PC-9 (cell line): Measurements from ENCODE around the gene KRT82. TPM values are rescaled to one million over a fixed set of nuclear protein-coding genes. Genes with fewer than 3 reads are reported as not detected.

Experiments
- BruUV-seq: library from RNA; stranded (reverse); fragments of 400-500 nt; replicated peaks from 2 replicates; lab custom pipeline; 2021; lab: Mats Ljungman, UMichigan
- CTCF ChIA-PET: fragments of 300-600 bp; sonication (Branson Sonifier 250); formaldehyde crosslinking; loops from one replicate; lab custom pipeline; 2022; ENCODE audit warnings: antibody characterized with exemption; lab: Charles Lee
- POLR2A ChIA-PET: fragments of 300-600 bp; sonication (Branson Sonifier 250); formaldehyde crosslinking; loops from one replicate; lab custom pipeline; 2022; ENCODE audit warnings: antibody characterized with exemption; ENCODE audit not compliant: unreplicated experiment; lab: Charles Lee
- DNase-seq, 2 experiments: peaks; one replicate each; pipeline versions ENCODE4 v3.0.0 to v3.0.0-alpha.2; 2015 to 2022; ENCODE audit warnings: mixed read lengths in 1 of 2
- H2AFZ ChIP-seq: fragments of 200-600 bp; sonication (generic); 2 replicates; pipeline ENCODE4 v1.8.1; 2017; ENCODE audit warnings: antibody characterized with exemption
- H3F3A ChIP-seq: fragments of 200-600 bp; sonication (generic); 2 replicates; pipeline ENCODE4 v1.8.1; 2017; ENCODE audit warnings: antibody characterized with exemption, mild to moderate bottlenecking, low read depth; ENCODE audit not compliant: insufficient read depth
- H3K27ac ChIP-seq: fragments of 200-600 bp; sonication (generic); 2 replicates; pipeline ENCODE4 v1.6.1; 2016; ENCODE audit warnings: mixed run types
- H3K27me3 ChIP-seq: fragments of 200-600 bp; sonication (generic); 2 replicates; pipeline ENCODE4 v1.6.1; 2016; ENCODE audit warnings: low read depth, mixed run types; ENCODE audit not compliant: insufficient read depth
- H3K36me3 ChIP-seq: fragments of 200-600 bp; sonication (generic); 2 replicates; pipeline ENCODE4 v1.6.1; 2016; ENCODE audit warnings: low read depth, mixed run types
- H3K4me1 ChIP-seq: fragments of 200-600 bp; sonication (generic); replicated peaks from 2 replicates; pipeline ENCODE4 v1.6.1; 2016; ENCODE audit warnings: mixed run types; ENCODE audit not compliant: insufficient read depth
- H3K4me2 ChIP-seq: fragments of 200-600 bp; sonication (generic); 2 replicates; pipeline ENCODE4 v1.6.1; 2017; ENCODE audit warnings: mixed run types
- H3K4me3 ChIP-seq: fragments of 200-600 bp; sonication (generic); 2 replicates; pipeline ENCODE4 v1.6.1; 2016; ENCODE audit warnings: mixed run types
- H3K79me2 ChIP-seq: fragments of 200-600 bp; sonication (generic); 2 replicates; pipeline ENCODE4 v1.6.1; 2017; ENCODE audit warnings: low read depth, mixed run types
- H3K9me2 ChIP-seq: fragments of 200-600 bp; sonication (generic); 2 replicates; pipeline ENCODE4 v1.8.1; 2017; ENCODE audit warnings: mild to moderate bottlenecking; ENCODE audit not compliant: insufficient read depth
- H3K9me3 ChIP-seq: fragments of 200-600 bp; sonication (generic); 2 replicates; pipeline ENCODE4 v1.8.1; 2016; ENCODE audit warnings: low read depth; ENCODE audit not compliant: insufficient read depth
- H4K20me1 ChIP-seq: fragments of 200-600 bp; sonication (generic); 2 replicates; pipeline ENCODE4 v1.8.1; 2017; ENCODE audit not compliant: insufficient read depth
- EZH2 ChIP-seq: fragments of 200-600 bp; sonication (generic); IDR thresholded peaks from 2 replicates; pipeline ENCODE4 v1.8.0; 2017; ENCODE audit warnings: antibody characterized with exemption, low read depth
- intact Hi-C: fragments of 100-400 bp; cut with micrococcal nuclease; formaldehyde crosslinking; loops from one replicate; pipeline ENCODE4 v1.10.0; 2022; ENCODE audit not compliant: unreplicated experiment
- total RNA-seq: library from RNA; stranded (reverse); gene quantifications from 2 replicates; pipeline ENCODE4 v1.2.3, GENCODE V29; 2021
- TF ChIP-seq, protein P1 (sequence below): fragments of 200-600 bp; sonication (generic); conservative IDR thresholded peaks from 2 replicates; pipeline ENCODE4 v1.6.1; 2017; ENCODE audit warnings: mixed run types, antibody characterized with exemption, mild to moderate bottlenecking, moderate library complexity

Gene KRT82
- total RNA-seq, 1 experiment from 2014 or later = not detected

DNA sequence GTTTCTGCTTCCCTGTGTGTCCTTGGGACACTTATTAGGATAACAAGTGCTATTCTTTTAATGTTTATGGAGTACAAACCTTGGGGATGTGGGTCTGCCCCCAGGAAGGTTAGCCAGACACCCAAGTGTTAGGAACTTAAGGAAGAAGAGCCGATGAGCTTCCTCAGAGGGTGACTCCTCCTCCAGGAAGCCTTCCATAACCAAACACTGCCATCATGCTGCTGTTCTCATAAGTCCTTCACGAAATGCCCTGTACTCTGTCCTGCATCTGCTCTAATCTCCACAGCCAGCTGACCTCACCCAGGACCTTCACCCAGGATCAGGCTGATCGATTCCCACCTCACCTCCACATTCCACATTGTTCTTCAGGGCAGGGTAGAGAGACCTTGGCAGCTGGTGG lies 37.6 kb downstream of the KRT82 start:
- Histone ChIP-seq H4K20me1 (no peaks in the 10 kb centered on the region), H3K9me2 (no peaks in the 10 kb centered on the region), H3K9me3 (no peaks in the 10 kb centered on the region), H3K36me3 (no peaks in the 10 kb centered on the region), H3K27me3 (no peaks in the 10 kb centered on the region), H3K27ac (no peak overlapping the region), H3K79me2 (no peaks in the 10 kb centered on the region), H3K4me3 (no peak overlapping the region), H2AFZ (no peak overlapping the region), H3K4me2 (no peak overlapping the region), H3F3A (no peaks in the 10 kb centered on the region), H3K4me1 (peaks cover 9% of the 10 kb centered on the region)
- no peak for DNase-seq
- ChIA-PET POLR2A (no interaction called here), CTCF (interaction anchor here (0.5 to 0.7 kb wide), 2 partner anchors 143 to 151 kb away, joined by 3 to 4 read pairs; no protein-coding TSS in a partner anchor)
- TF ChIP-seq, protein P1, sequence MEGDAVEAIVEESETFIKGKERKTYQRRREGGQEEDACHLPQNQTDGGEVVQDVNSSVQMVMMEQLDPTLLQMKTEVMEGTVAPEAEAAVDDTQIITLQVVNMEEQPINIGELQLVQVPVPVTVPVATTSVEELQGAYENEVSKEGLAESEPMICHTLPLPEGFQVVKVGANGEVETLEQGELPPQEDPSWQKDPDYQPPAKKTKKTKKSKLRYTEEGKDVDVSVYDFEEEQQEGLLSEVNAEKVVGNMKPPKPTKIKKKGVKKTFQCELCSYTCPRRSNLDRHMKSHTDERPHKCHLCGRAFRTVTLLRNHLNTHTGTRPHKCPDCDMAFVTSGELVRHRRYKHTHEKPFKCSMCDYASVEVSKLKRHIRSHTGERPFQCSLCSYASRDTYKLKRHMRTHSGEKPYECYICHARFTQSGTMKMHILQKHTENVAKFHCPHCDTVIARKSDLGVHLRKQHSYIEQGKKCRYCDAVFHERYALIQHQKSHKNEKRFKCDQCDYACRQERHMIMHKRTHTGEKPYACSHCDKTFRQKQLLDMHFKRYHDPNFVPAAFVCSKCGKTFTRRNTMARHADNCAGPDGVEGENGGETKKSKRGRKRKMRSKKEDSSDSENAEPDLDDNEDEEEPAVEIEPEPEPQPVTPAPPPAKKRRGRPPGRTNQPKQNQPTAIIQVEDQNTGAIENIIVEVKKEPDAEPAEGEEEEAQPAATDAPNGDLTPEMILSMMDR = no peak
- TF ChIP-seq EZH2 = no peak
- BruUV-seq = no TSS peak
- intact Hi-C loops = no loop called here

DNA sequence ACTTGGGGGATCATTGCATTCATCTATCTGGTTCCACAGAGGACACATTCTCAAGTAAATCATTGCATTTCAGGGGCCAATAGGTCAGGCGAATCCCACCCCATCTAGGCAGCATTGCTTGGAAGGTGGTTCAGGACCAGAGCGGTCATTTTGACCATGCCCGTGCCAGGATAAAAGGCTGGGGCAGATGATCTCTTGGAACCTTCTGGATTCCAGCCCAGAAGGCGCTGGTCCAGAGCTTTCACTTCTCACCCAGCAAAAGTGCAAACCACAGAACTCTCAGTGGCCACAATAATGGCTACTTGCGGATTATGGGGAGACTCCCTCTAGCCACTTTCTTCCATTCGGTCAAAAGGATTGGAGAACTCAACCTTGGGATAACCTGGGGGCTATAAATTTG lies 38.3 kb downstream of the KRT82 start:
- Histone ChIP-seq H4K20me1 (no peaks in the 10 kb centered on the region), H3K27ac (no peak overlapping the region), H3K9me3 (no peaks in the 10 kb centered on the region), H3K4me2 (no peak overlapping the region), H3K4me1 (peaks cover 9% of the 10 kb centered on the region), H3K4me3 (no peak overlapping the region), H3K27me3 (no peaks in the 10 kb centered on the region), H3K9me2 (no peaks in the 10 kb centered on the region), H3K36me3 (no peaks in the 10 kb centered on the region), H2AFZ (no peak overlapping the region), H3K79me2 (no peaks in the 10 kb centered on the region), H3F3A (no peaks in the 10 kb centered on the region)
- intact Hi-C loops = no loop called here
- no TSS peak for BruUV-seq
- ChIA-PET CTCF (interaction anchor here (1.2 kb wide), 1 partner anchor 22 kb away, joined by 4 read pairs; no protein-coding TSS in a partner anchor), POLR2A (no interaction called here)
- TF ChIP-seq, protein P1 = no peak
- TF ChIP-seq EZH2 = no peak
- DNase-seq = no peak

DNA sequence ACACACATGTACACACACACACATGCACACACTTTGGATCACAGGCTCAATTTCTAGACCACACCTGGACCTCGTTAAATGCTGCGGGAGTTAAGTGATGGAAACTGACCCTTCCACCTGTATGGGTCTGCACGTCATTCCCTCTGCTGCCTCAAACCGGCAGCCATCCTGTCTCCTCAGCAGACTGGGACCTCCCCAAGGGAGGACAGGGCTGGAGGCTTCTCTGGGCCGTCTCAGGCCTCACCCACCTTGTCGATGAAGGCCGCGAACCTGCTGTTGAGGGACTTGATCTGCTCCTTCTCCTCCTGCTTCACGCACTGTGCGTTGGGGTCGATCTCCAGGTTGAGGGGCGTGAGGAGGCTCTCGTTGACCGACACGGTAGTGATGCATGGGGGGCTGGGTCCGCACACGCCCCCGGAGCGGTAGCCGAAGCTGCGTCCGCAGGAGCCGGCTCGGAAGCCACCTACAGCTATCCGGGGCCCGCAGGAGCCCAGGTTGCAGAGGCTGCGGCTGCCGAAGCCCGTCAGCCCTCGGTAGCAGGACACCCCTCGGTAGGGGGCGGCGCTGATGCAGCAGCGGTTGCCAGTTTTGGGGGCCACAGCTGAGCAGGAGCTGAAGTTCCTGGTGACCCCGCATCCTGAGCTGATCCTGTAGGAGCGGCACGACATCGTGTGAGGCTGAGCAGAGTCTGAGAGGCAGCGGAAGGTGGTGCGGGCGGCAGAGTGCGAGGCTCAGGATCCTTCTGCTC lies 39.2 kb downstream of the KRT82 start, which contains the start of gene KRT85:
KRT85 (minus strand) TSS at position 744 of the 748 bp plus-strand sequence; CDS start at position 668, 76 bp downstream.
- Histone ChIP-seq H3K36me3 (no peaks in the 10 kb centered on the region), H3F3A (no peaks in the 10 kb centered on the region), H3K4me2 (no peak within 1 kb of the TSS), H3K9me3 (no peaks in the 10 kb centered on the region), H3K4me3 (no peak within 1 kb of the TSS), H3K4me1 (peaks cover 9% of the 10 kb centered on the region), H3K27ac (no peak within 1 kb of the TSS), H3K9me2 (no peaks in the 10 kb centered on the region), H2AFZ (no peak within 1 kb of the TSS), H3K79me2 (no peaks in the 10 kb centered on the region), H4K20me1 (no peaks in the 10 kb centered on the region), H3K27me3 (no peaks in the 10 kb centered on the region)
- ChIA-PET POLR2A (no interaction called here), CTCF (interaction anchor here (0.6 to 1.2 kb wide), 3 partner anchors 21 to 212 kb away, joined by 3 to 5 read pairs (median 4); no protein-coding TSS in a partner anchor)
- no TSS peak for BruUV-seq
- no peak for DNase-seq
- intact Hi-C loops = no loop called here
- TF ChIP-seq, protein P1 = no peak
- no peak for TF ChIP-seq EZH2
